Activated CD8-positive, alpha-beta T cell treated with anti-CD3 and anti-CD28 coated beads, Interleukin-2, amount 10 ng/mL, durations not matched to agents 7 days and 5 days (primary cell): ENCODE results near the gene SENP7. TPM values are rescaled to one million over a fixed set of nuclear protein-coding genes. Genes with fewer than 3 reads are reported as not detected.

Experiments used
- ATAC-seq: fragments of 150-1000 bp; cut with Tn5 transposase; one replicate; pipeline ENCODE4 v1.10.0; 2021; ENCODE audit warnings: moderate library complexity
- CTCF ChIA-PET: fragments of 350-600 bp; sonication (Branson Sonifier 250); formaldehyde crosslinking; loops from one replicate; lab custom pipeline; 2021; ENCODE audit warnings: antibody characterized with exemption; lab: Charles Lee
- POLR2A ChIA-PET: fragments of 350-600 bp; sonication (Branson Sonifier 250); formaldehyde crosslinking; loops from one replicate; lab custom pipeline; 2021; ENCODE audit warnings: antibody characterized with exemption; lab: Charles Lee
- DNase-seq: peaks from one replicate; pipeline ENCODE4 v3.0.0-alpha.2; 2020
- H3K27ac Mint-ChIP-seq: one replicate; pipeline ENCODE4 v1.8.0; 2021; ENCODE audit warnings: mild to moderate bottlenecking, mixed read lengths
- H3K27me3 Mint-ChIP-seq: one replicate; pipeline ENCODE4 v1.8.0; 2021; ENCODE audit warnings: low read depth, mixed read lengths
- H3K36me3 Mint-ChIP-seq: one replicate; pipeline ENCODE4 v1.8.0; 2021; ENCODE audit warnings: low read depth, mixed read lengths
- H3K4me1 Mint-ChIP-seq: one replicate; pipeline ENCODE4 v1.8.0; 2021; ENCODE audit warnings: low read depth, mixed read lengths
- H3K4me3 Mint-ChIP-seq: one replicate; pipeline ENCODE4 v1.8.0; 2021; ENCODE audit warnings: mild to moderate bottlenecking, mixed read lengths
- H3K9me3 Mint-ChIP-seq: one replicate; pipeline ENCODE4 v1.8.0; 2022; ENCODE audit warnings: mixed read lengths; ENCODE audit not compliant: insufficient read depth
- total RNA-seq, 2 experiments: library from RNA; stranded (reverse); gene quantifications; one replicate each; pipeline ENCODE4 v1.2.3, GENCODE V29; 2021

The SENP7 gene
- total RNA-seq, 2 experiments from 2014 or later, result 20.6 to 20.9 TPM

- ChIA-PET POLR2A (interaction anchor here (0.7 to 4.8 kb wide), 8 partner anchors 8 to 54 kb away, joined by 3 to 41 read pairs (median 18); partner anchors contain the start of genes PCNP and TRMT10C), CTCF (interaction anchor here (1.8 to 5.0 kb wide), 4 partner anchors 11 to 54 kb away, joined by 5 to 41 read pairs (median 34); partner anchors contain the start of genes PCNP and TRMT10C)
- peaks cover under 1% of the 10 kb centered on the region for H3K9me3 Mint-ChIP-seq
- H3K36me3 Mint-ChIP-seq, result peaks cover 11% of the 10 kb centered on the region
- DNase-seq (no peak), ATAC-seq (no peak)
- H3K27ac Mint-ChIP-seq, result peak overlapping the region; percentile 74
- H3K27me3 Mint-ChIP-seq, result no peaks in the 10 kb centered on the region
- H3K4me3 Mint-ChIP-seq, result peak overlapping the region; percentile 4
- H3K4me1 Mint-ChIP-seq, result peaks cover 49% of the 10 kb centered on the region
Measured at GRCh38 chr3:101519685-101520365, 6.8 kb upstream of the SENP7 start.

- DNase-seq, result peak; percentile 65
- Mint-ChIP-seq H3K9me3 (no peaks in the 10 kb centered on the region), H3K27ac (peak overlapping the region; percentile 80), H3K4me3 (peak overlapping the region; percentile 4), H3K4me1 (peaks cover 56% of the 10 kb centered on the region), H3K36me3 (peaks cover 11% of the 10 kb centered on the region), H3K27me3 (no peaks in the 10 kb centered on the region)
- ATAC-seq, result peak; percentile 93
- CTCF ChIA-PET, result interaction anchor here (1.2 to 5.0 kb wide), 7 partner anchors 13 to 56 kb away, joined by 3 to 41 read pairs (median 7); partner anchors contain the start of genes PCNP and TRMT10C
- POLR2A ChIA-PET, result interaction anchor here (0.6 to 4.8 kb wide), 15 partner anchors 9 to 332 kb away, joined by 3 to 41 read pairs (median 4); partner anchors contain the start of genes PCNP and TRMT10C
Measured at GRCh38 chr3:101518421-101518871, 5.4 kb upstream of the SENP7 start.

- POLR2A ChIA-PET, result interaction anchor here (0.5 to 2.5 kb wide), 5 partner anchors 46 to 229 kb away, joined by 3 to 24 read pairs (median 3); partner anchors contain the start of genes PCNP and TRMT10C
- ATAC-seq, result peak; percentile 27
- no peaks in the 10 kb centered on the region for H3K9me3 Mint-ChIP-seq
- H3K4me1 Mint-ChIP-seq, result peaks cover 39% of the 10 kb centered on the region
- CTCF ChIA-PET, result interaction anchor here (0.7 to 2.9 kb wide), 7 partner anchors 8 to 172 kb away, joined by 3 to 14 read pairs (median 3); partner anchors contain the start of genes PCNP and RPL24
- peaks cover 18% of the 10 kb centered on the region for H3K36me3 Mint-ChIP-seq
- H3K4me3 Mint-ChIP-seq, result peak overlapping the region; percentile 97
- no peak for DNase-seq
- H3K27ac Mint-ChIP-seq, result peak overlapping the region; percentile 97
- H3K27me3 Mint-ChIP-seq, result no peaks in the 10 kb centered on the region
Measured at GRCh38 chr3:101513419-101513986, 491 bp upstream of the SENP7 start.

GRCh38 chr3:101512396-101512645, 691 bp downstream of the SENP7 start:
- no peaks in the 10 kb centered on the region for H3K9me3 Mint-ChIP-seq
- ChIA-PET POLR2A (interaction anchor here (0.9 to 2.5 kb wide), 5 partner anchors 9 to 62 kb away, joined by 4 to 24 read pairs (median 6); partner anchors contain the start of genes PCNP and TRMT10C), CTCF (interaction anchor here (1.0 to 2.9 kb wide), 6 partner anchors 9 to 174 kb away, joined by 3 to 14 read pairs (median 3); partner anchors contain the start of genes PCNP and RPL24)
- H3K27ac Mint-ChIP-seq, result peak overlapping the region; percentile 97
- peaks cover 19% of the 10 kb centered on the region for H3K36me3 Mint-ChIP-seq
- no peaks in the 10 kb centered on the region for H3K27me3 Mint-ChIP-seq
- ATAC-seq, result peak; percentile 56
- H3K4me3 Mint-ChIP-seq, result peak overlapping the region; percentile 97
- no peak for DNase-seq
- H3K4me1 Mint-ChIP-seq, result peaks cover 34% of the 10 kb centered on the region

- CTCF ChIA-PET, result no interaction called here
- H3K27me3 Mint-ChIP-seq, result no peaks in the 10 kb centered on the region
- POLR2A ChIA-PET, result interaction anchor here (0.6 to 1.0 kb wide), 3 partner anchors 9 to 52 kb away, joined by 3 to 4 read pairs (median 4); partner anchors contain the start of gene TRMT10C
- no peaks in the 10 kb centered on the region for H3K9me3 Mint-ChIP-seq
- peaks cover 34% of the 10 kb centered on the region for H3K4me1 Mint-ChIP-seq
- peaks cover 31% of the 10 kb centered on the region for H3K36me3 Mint-ChIP-seq
- no peak overlapping the region for H3K4me3 Mint-ChIP-seq
- ATAC-seq (no peak), DNase-seq (no peak)
- no peak overlapping the region for H3K27ac Mint-ChIP-seq
Measured at GRCh38 chr3:101509811-101510210, 3.2 kb downstream of the SENP7 start.

GRCh38 chr3:101509281-101509680, 3.7 kb downstream of the SENP7 start:
- H3K4me1 Mint-ChIP-seq, result peaks cover 34% of the 10 kb centered on the region
- no peak overlapping the region for H3K27ac Mint-ChIP-seq

GRCh38 chr3:101501783-101502182, 11.2 kb downstream of the SENP7 start:
- H3K36me3 Mint-ChIP-seq, result peaks cover 46% of the 10 kb centered on the region
- ATAC-seq, result no peak

More at GRCh38 chr3:101509281-101509680, 3.7 kb downstream of the SENP7 start:
- Mint-ChIP-seq H3K4me3 (no peak overlapping the region), H3K9me3 (no peaks in the 10 kb centered on the region), H3K36me3 (peaks cover 33% of the 10 kb centered on the region), H3K27me3 (no peaks in the 10 kb centered on the region)
- DNase-seq (no peak), ATAC-seq (no peak)
- ChIA-PET POLR2A (interaction anchor here (0.6 to 1.0 kb wide), 3 partner anchors 9 to 52 kb away, joined by 3 to 4 read pairs (median 4); partner anchors contain the start of gene TRMT10C), CTCF (interaction anchor here (0.9 kb wide), 1 partner anchor 56 kb away, joined by 3 read pairs; no protein-coding TSS in a partner anchor)

GRCh38 chr3:101500208-101500607, 12.8 kb downstream of the SENP7 start:
- H3K4me3 Mint-ChIP-seq, result no peak overlapping the region
- peaks cover 38% of the 10 kb centered on the region for H3K36me3 Mint-ChIP-seq
- H3K4me1 Mint-ChIP-seq, result peaks cover 3% of the 10 kb centered on the region
- no peak overlapping the region for H3K27ac Mint-ChIP-seq
- DNase-seq, result no peak
- CTCF ChIA-PET, result no interaction called here
- no peaks in the 10 kb centered on the region for H3K9me3 Mint-ChIP-seq
- POLR2A ChIA-PET, result no interaction called here
- no peaks in the 10 kb centered on the region for H3K27me3 Mint-ChIP-seq
- no peak for ATAC-seq

More at GRCh38 chr3:101501783-101502182, 11.2 kb downstream of the SENP7 start:
- H3K9me3 Mint-ChIP-seq, result no peaks in the 10 kb centered on the region
- H3K27me3 Mint-ChIP-seq, result no peaks in the 10 kb centered on the region
- H3K27ac Mint-ChIP-seq, result no peak overlapping the region
- H3K4me1 Mint-ChIP-seq, result peaks cover 3% of the 10 kb centered on the region
- CTCF ChIA-PET, result no interaction called here
- no peak for DNase-seq
- no peak overlapping the region for H3K4me3 Mint-ChIP-seq
- POLR2A ChIA-PET, result no interaction called here

GRCh38 chr3:101497803-101498202, 15.2 kb downstream of the SENP7 start:
- no peaks in the 10 kb centered on the region for H3K27me3 Mint-ChIP-seq
- ChIA-PET CTCF (no interaction called here), POLR2A (interaction anchor here (0.6 kb wide), 1 partner anchor 154 kb away, joined by 3 read pairs; no protein-coding TSS in a partner anchor)
- peaks cover 44% of the 10 kb centered on the region for H3K36me3 Mint-ChIP-seq
- no peaks in the 10 kb centered on the region for H3K4me1 Mint-ChIP-seq
- no peaks in the 10 kb centered on the region for H3K9me3 Mint-ChIP-seq
- ATAC-seq (no peak), DNase-seq (no peak)
- no peak overlapping the region for H3K27ac Mint-ChIP-seq
- H3K4me3 Mint-ChIP-seq, result no peak overlapping the region

GRCh38 chr3:101495552-101495951, 17.5 kb downstream of the SENP7 start:
- Mint-ChIP-seq H3K27me3 (no peaks in the 10 kb centered on the region), H3K4me3 (no peak overlapping the region), H3K4me1 (no peaks in the 10 kb centered on the region), H3K36me3 (peaks cover 42% of the 10 kb centered on the region), H3K9me3 (no peaks in the 10 kb centered on the region), H3K27ac (no peak overlapping the region)
- ATAC-seq (no peak), DNase-seq (no peak)
- ChIA-PET POLR2A (no interaction called here), CTCF (no interaction called here)

GRCh38 chr3:101484805-101485620, 28.0 kb downstream of the SENP7 start:
- CTCF ChIA-PET, result no interaction called here
- POLR2A ChIA-PET, result no interaction called here
- no peak for ATAC-seq
- DNase-seq, result no peak
- Mint-ChIP-seq H3K36me3 (peaks cover 64% of the 10 kb centered on the region), H3K9me3 (peaks cover 1% of the 10 kb centered on the region), H3K27me3 (no peaks in the 10 kb centered on the region), H3K27ac (no peak overlapping the region), H3K4me1 (peaks cover 4% of the 10 kb centered on the region), H3K4me3 (no peak overlapping the region)
